SU-DHL-6 (cell line): ENCODE measurements around the gene FSD1.

Experiments used
- EZH2phosphoT487 ChIP-seq: fragments of 200-600 bp; sonication (generic), shearing (Covaris generic); conservative IDR thresholded peaks from 2 replicates; pipeline ENCODE4 v1.6.1; 2018; ENCODE audit warnings: mild to moderate bottlenecking, antibody characterized with exemption, low read length, moderate library complexity, mixed read lengths
- TF ChIP-seq, protein P1 (sequence below): fragments of 200-600 bp; sonication (generic); IDR thresholded peaks from one replicate; pipeline ENCODE4 v1.5.1; 2017; ENCODE audit warnings: antibody characterized with exemption, mild to moderate bottlenecking, low read length, moderate library complexity; ENCODE audit not compliant: insufficient read depth, poor library complexity, severe bottlenecking

DNA sequence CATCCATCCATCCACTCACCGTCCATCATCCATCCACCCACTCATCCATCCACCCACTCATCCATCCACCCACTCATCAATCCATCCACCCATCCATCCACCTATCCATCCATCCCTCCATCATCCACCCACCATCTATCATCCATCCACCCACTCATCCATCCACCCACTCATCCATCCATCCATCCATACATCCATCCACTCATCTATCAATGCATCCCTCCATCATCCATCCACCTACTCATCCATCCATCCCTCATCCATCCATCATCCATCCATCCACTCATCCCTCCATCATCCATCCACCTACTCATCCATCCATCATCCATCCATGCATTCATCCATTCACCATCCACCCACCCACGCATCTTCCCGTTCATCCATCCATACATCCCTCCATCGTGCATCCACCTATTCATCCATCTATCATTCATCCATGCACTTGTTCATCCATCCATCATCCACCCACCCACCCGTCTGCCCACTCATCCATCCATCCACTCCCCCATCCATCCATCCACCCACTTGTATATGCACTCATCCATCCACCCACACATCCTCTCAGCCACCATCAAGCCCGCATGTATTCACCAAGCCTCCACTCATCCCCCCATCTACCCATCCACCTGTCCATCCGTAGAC lies 30.7 kb downstream of the FSD1 start:
- TF ChIP-seq, protein P1, sequence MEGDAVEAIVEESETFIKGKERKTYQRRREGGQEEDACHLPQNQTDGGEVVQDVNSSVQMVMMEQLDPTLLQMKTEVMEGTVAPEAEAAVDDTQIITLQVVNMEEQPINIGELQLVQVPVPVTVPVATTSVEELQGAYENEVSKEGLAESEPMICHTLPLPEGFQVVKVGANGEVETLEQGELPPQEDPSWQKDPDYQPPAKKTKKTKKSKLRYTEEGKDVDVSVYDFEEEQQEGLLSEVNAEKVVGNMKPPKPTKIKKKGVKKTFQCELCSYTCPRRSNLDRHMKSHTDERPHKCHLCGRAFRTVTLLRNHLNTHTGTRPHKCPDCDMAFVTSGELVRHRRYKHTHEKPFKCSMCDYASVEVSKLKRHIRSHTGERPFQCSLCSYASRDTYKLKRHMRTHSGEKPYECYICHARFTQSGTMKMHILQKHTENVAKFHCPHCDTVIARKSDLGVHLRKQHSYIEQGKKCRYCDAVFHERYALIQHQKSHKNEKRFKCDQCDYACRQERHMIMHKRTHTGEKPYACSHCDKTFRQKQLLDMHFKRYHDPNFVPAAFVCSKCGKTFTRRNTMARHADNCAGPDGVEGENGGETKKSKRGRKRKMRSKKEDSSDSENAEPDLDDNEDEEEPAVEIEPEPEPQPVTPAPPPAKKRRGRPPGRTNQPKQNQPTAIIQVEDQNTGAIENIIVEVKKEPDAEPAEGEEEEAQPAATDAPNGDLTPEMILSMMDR = no peak
- no peak for TF ChIP-seq EZH2phosphoT487
